Esophagus squamous epithelium (tissue), 5 donors: ENCODE measurements around the gene GALR3. TPM values are rescaled to one million over a fixed set of nuclear protein-coding genes. Genes with fewer than 3 reads are reported as not detected.
A peak's percentile ranks its signal among the peaks of the same experiment; 100 is the strongest.
"Not testable (repeated sequence)": the region's sequence is repeated elsewhere in the genome, so short reads cannot be mapped to it uniquely, and the experiment has no call there.

Source experiments
- DNase-seq: peaks from one replicate; lab custom pipeline; 2025; lab: John Stamatoyannopoulos, UW
- H3K27ac ChIP-seq, 4 donors: fragments of 200-600 bp; sonication (generic); one replicate each; pipeline ENCODE4 v1.5.1; 2016 to 2019; ENCODE audit warnings: mild to moderate bottlenecking in 1 of 4
- H3K27me3 ChIP-seq, 4 donors: fragments of 200-600 bp; sonication (generic); 1 replicate in 3 of 4; 2 replicates in 1 of 4; pipeline versions ENCODE4 v1.5.1 to v1.6.0; 2017 to 2021; ENCODE audit warnings: antibody characterized with exemption in 1 of 4
- H3K36me3 ChIP-seq, 3 donors: fragments of 200-600 bp; sonication (generic); one replicate each; pipeline ENCODE4 v1.5.1; 2016 to 2019
- H3K4me1 ChIP-seq, 3 donors: fragments of 200-600 bp; sonication (generic); one replicate each; pipeline ENCODE4 v1.5.1; 2017 to 2019
- H3K4me3 ChIP-seq, 4 donors: fragments of 200-600 bp; sonication (generic); 1 replicate in 3 of 4; 2 replicates in 1 of 4; pipeline ENCODE4 v1.5.1; 2016 to 2019; ENCODE audit warnings: mild to moderate bottlenecking in 2 of 4, moderate library complexity in 1 of 4
- H3K9me3 ChIP-seq, 3 donors: fragments of 200-600 bp; sonication (generic); one replicate each; pipeline ENCODE4 v1.5.1; 2016 to 2019
- POLR2A ChIP-seq, 4 donors: fragments of 450-650 bp; IDR thresholded peaks; one replicate each; pipeline ENCODE4 v1.6.1; 2017; ENCODE audit warnings: antibody characterized with exemption in 4 of 4, mild to moderate bottlenecking in 4 of 4, moderate library complexity in 3 of 4
- WGBS, 2 donors: methylation state at CpG; one replicate each; pipeline ENCODE4 v1.1.5; 2018; 5-methylcytosine and 5-hydroxymethylcytosine counted together
- intact Hi-C: fragments of 100-400 bp; cut with DNase I; formaldehyde crosslinking; loops from one replicate; pipeline ENCODE4 v1.15.0; 2022
- total RNA-seq, 4 donors: library from RNA; depleted of rRNA; stranded (reverse); fragments of >200 nt; gene quantifications; one replicate each; pipeline ENCODE4 v1.1.0, GENCODE V29; 2016
- TF ChIP-seq, protein P1 (sequence below), 6 experiments: fragments of 450-650 bp in 4 of 6; fragments of 200-600 bp in 2 of 6; sonication (generic) in 2 of 6; IDR thresholded peaks; one replicate each; pipeline ENCODE4 v1.5.1; 2016 to 2019; ENCODE audit warnings: antibody characterized with exemption in 6 of 6, mild to moderate bottlenecking in 4 of 6, moderate library complexity in 4 of 6
- donor health status: DM: yes; HTN: yes; CAD: no.

Gene GALR3
- total RNA-seq, 4 donors from 2014 or later, result not detected

DNA sequence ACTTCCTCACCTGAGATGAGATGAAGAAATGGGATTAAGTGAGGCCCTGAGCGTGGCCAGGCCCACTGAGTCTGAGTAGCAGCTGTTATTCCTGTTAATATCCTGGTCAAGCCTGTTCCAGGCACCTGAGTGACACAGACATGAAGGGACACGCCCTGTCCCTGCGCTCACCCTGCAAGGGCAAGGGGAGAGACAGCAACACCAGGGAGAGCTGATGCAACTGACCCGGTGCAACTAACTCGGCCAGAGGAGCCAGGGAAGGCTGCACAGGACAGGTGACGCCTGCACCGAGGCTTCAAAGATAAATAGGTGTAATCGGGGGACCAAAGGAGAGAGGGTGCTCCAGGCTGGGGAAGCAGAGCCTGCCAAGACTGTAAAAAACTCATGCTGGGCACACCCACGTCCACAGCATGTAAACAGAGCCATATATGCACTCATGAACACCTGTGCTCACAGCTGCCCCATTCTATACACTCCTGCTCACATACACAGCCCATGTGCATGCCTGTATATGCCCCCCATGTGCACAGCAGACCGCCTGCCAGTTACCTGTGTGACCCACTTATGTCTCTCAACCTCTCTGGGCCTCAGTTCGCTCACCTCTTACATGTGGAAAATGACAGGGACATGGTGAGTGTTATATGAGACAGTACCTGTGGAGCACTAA, 38.2 kb upstream of the GALR3 start:
- WGBS, 2 donors, result 36 to 56% methylated on average over 6 to 9 of the region's 11 CpGs
- DNase-seq, result no peak
- Histone ChIP-seq H3K4me1 (peaks cover 15 to 53% (median 24%) of the 10 kb centered on the region in 3 donors), H3K4me3 (no peak overlapping the region), H3K27ac (peak overlapping the region; percentile 61 to 83 (median 74)), H3K9me3 (no peaks in the 10 kb centered on the region), H3K36me3 (no peaks in the 10 kb centered on the region), H3K27me3 (no peaks in the 10 kb centered on the region)
- intact Hi-C loops, result no loop called here
- TF ChIP-seq, protein P1, sequence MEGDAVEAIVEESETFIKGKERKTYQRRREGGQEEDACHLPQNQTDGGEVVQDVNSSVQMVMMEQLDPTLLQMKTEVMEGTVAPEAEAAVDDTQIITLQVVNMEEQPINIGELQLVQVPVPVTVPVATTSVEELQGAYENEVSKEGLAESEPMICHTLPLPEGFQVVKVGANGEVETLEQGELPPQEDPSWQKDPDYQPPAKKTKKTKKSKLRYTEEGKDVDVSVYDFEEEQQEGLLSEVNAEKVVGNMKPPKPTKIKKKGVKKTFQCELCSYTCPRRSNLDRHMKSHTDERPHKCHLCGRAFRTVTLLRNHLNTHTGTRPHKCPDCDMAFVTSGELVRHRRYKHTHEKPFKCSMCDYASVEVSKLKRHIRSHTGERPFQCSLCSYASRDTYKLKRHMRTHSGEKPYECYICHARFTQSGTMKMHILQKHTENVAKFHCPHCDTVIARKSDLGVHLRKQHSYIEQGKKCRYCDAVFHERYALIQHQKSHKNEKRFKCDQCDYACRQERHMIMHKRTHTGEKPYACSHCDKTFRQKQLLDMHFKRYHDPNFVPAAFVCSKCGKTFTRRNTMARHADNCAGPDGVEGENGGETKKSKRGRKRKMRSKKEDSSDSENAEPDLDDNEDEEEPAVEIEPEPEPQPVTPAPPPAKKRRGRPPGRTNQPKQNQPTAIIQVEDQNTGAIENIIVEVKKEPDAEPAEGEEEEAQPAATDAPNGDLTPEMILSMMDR (IDR thresholded peaks at IDR 0.05), result no peak
- TF ChIP-seq POLR2A (IDR thresholded peaks at IDR 0.05), result no peak

DNA sequence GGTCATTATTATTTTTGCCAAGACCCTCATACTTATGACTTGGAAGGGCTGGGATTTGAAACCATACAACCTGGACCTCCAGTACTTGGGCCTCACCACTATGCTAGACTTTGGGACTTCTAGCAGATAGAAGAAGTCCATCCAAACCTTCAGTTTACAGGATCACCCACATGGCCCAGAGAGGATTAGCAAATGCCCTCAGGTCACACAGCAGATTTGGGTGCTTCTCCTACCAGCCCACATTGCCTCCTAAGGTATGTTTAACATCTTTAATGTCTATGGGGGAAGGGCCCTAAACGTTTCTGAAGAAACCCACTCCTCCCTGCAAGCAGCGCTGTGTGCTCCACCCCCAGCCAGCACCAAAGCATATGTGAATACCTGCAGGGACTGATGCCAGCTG, 32.9 kb upstream of the GALR3 start:
- intact Hi-C loops, result loop anchor here (10.0 kb wide), 1 partner anchor 155 kb away; the partner anchor contains the start of gene SH3BP1

DNA sequence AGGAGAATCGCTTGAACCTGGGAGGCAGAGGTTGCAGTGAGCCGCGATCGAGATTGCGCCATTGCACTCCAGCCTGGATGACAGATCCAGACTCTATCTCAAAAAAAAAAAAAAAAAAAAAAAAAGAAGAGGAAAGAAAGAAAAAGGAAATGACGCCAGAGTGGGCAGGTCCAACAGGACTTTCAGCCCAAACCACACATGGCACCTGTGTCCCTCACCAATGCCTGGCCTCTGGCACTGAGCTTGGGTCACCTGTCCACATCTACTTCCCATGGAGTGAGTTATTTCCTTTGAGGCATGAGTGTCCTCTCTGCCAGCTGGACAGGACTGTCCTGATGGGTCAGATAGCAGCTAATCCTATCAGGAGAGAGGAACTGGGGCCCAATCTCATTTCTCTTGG, 30.7 kb upstream of the GALR3 start:
- intact Hi-C loops, result loop anchor here (10.0 kb wide), 1 partner anchor 158 kb away; the partner anchor contains the start of gene SH3BP1
- TF ChIP-seq POLR2A (IDR thresholded peaks at IDR 0.05), result no peak
- TF ChIP-seq, protein P1 (IDR thresholded peaks at IDR 0.05), result no peak
- H3K4me3 ChIP-seq, result no peak overlapping the region
- DNase-seq, result no peak
- peaks cover 0 to 9% (median 0%) of the 10 kb centered on the region in 3 donors for H3K4me1 ChIP-seq
- H3K36me3 ChIP-seq, result no peaks in the 10 kb centered on the region
- H3K9me3 ChIP-seq, result no peaks in the 10 kb centered on the region
- H3K27ac ChIP-seq, result peak overlapping the region in 1 of 4 donors; percentile 25
- no peaks in the 10 kb centered on the region for H3K27me3 ChIP-seq
- 75 to 77% methylated on average over 6 of the region's 6 CpGs for WGBS, 2 donors

More for the DNA sequence above, 32.9 kb upstream of the GALR3 start:
- no peak for DNase-seq
- H3K4me3 ChIP-seq, result no peak overlapping the region
- no peak for TF ChIP-seq POLR2A (IDR thresholded peaks at IDR 0.05)
- TF ChIP-seq, protein P1 (IDR thresholded peaks at IDR 0.05), result no peak
- H3K27me3 ChIP-seq, result no peaks in the 10 kb centered on the region
- no peak overlapping the region for H3K27ac ChIP-seq
- WGBS, 2 donors, result 75 to 77% methylated on average over 2 of the region's 2 CpGs
- H3K36me3 ChIP-seq, result no peaks in the 10 kb centered on the region
- peaks cover 0 to 17% (median 2%) of the 10 kb centered on the region in 3 donors for H3K4me1 ChIP-seq
- no peaks in the 10 kb centered on the region for H3K9me3 ChIP-seq

DNA sequence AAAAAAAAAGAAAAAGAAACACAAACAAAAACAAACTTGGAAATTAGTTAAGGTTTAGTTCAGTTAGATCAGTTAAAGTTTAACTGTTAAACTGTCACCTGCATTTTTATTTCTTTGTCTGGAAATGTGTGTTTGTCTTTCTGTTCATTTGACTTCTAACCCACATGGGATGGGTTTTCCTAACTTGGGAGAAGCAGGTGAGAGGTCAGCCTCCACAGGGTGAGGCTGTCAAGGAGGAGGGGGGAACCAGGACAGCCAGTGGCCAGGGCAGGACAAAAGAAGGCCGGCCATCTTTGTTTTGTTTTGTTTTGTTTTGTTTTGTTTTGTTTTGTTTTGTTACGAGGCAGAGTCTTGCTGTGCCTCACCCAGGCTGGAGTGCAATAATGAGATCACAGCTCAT, 28.8 kb upstream of the GALR3 start:
- no peak for DNase-seq

DNA sequence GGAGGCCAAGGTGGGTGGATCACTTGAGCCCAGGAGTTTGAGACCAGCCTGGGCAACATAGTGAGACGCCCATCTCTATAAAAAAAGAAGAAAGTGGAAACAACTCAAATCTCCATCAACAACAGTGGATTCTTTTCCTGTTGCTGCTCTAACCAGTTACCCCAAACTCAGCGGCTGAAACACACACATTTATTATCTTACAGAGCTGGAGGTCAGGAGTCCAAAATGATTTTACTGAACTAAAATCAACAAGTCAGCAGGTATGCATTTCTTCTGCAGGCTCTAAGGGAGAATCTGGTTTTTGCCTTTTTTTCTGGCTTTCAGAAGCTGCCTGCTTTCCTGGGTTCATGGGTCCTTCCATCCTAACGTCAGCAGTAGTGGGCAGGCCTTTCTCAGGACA, 27.1 kb upstream of the GALR3 start:
- Histone ChIP-seq H3K4me3 (no peak overlapping the region), H3K36me3 (no peaks in the 10 kb centered on the region), H3K9me3 (no peaks in the 10 kb centered on the region), H3K27me3 (no peaks in the 10 kb centered on the region), H3K4me1 (peaks cover 0 to 9% (median 0%) of the 10 kb centered on the region in 3 donors), H3K27ac (no peak overlapping the region)
- TF ChIP-seq, protein P1 (IDR thresholded peaks at IDR 0.05), result no peak
- TF ChIP-seq POLR2A (IDR thresholded peaks at IDR 0.05), result no peak
- 76 to 77% methylated on average over 3 of the region's 3 CpGs for WGBS, 2 donors
- intact Hi-C loops, result loop anchor here (10.0 kb wide), 1 partner anchor 161 kb away; the partner anchor contains the start of gene SH3BP1
- no peak for DNase-seq

More for the DNA sequence above, 28.8 kb upstream of the GALR3 start:
- no peak for TF ChIP-seq POLR2A (IDR thresholded peaks at IDR 0.05)
- TF ChIP-seq, protein P1 (IDR thresholded peaks at IDR 0.05), result no peak
- intact Hi-C loops, result loop anchor here (10.0 kb wide), 1 partner anchor 160 kb away; the partner anchor contains the start of gene SH3BP1
- 69 to 71% methylated on average over 2 of the region's 2 CpGs for WGBS, 2 donors
- Histone ChIP-seq H3K27me3 (no peaks in the 10 kb centered on the region), H3K4me3 (no peak overlapping the region), H3K9me3 (no peaks in the 10 kb centered on the region), H3K36me3 (no peaks in the 10 kb centered on the region), H3K27ac (no peak overlapping the region), H3K4me1 (peaks cover 0 to 9% (median 0%) of the 10 kb centered on the region in 3 donors)

DNA sequence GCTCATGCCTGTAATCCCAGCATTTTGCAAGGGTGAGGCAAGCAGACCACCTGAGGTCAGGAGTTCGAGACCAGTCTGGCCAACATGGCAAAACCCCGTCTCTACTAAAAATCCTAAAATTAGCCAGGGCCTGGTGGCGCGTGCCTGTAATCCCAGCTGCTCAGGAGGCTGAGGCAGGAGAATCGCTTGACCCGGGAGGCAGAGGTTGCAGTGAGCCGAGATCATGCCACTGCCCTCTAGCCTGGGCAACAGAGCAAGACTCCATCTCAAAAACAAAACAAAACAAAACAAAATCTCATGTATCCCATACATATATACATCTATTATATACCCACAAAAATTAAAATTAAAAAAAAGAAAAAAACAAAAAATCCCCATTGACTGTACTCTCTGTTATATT, 25.9 kb upstream of the GALR3 start:
- not testable (repeated sequence) for H3K36me3 ChIP-seq, H3K4me3 ChIP-seq, H3K27ac ChIP-seq, DNase-seq, H3K4me1 ChIP-seq, H3K27me3 ChIP-seq, H3K9me3 ChIP-seq
- intact Hi-C loops, result loop anchor here (10.0 kb wide), 1 partner anchor 162 kb away; the partner anchor contains the start of gene SH3BP1
- WGBS, 2 donors, result 92 to 96% methylated on average over 2 to 7 of the region's 7 CpGs
